IMR-90 (cell line): ENCODE measurements around the gene ATP10B. TPM values are rescaled to one million over a fixed set of nuclear protein-coding genes. Genes with fewer than 3 reads are reported as not detected.

Experiments
- ATAC-seq: fragments of 200-7000 bp; cut with Tn5 transposase; 2 replicates; pipeline ENCODE4 v1.9.1; 2020; ENCODE audit warnings: low read depth, mild to moderate bottlenecking, moderate library complexity
- BruUV-seq: library from RNA; stranded (reverse); fragments of 400-500 nt; replicated peaks from 2 replicates; lab custom pipeline; 2021; lab: Mats Ljungman, UMichigan
- CTCF ChIA-PET: fragments of 300-600 bp; formaldehyde crosslinking; extraction: SDS; loops from one replicate; lab custom pipeline; 2021; ENCODE audit warnings: antibody characterized with exemption; lab: Yijun Ruan, JAX
- POLR2A ChIA-PET: fragments of 300-600 bp; sonication (Branson Sonifier 250); formaldehyde crosslinking; loops from one replicate; lab custom pipeline; 2022; ENCODE audit warnings: antibody characterized with exemption; ENCODE audit not compliant: unreplicated experiment; lab: Charles Lee
- DNase-seq: peaks from one replicate; pipeline ENCODE4 v3.0.0; 2013
- H2AFZ ChIP-seq: replicated peaks from 2 replicates; pipeline ENCODE3; 2013; ENCODE audit warnings: low read length, mild to moderate bottlenecking; ENCODE audit not compliant: poor library complexity
- H2AK5ac ChIP-seq: 2 replicates; pipeline ENCODE4 v1.6.1; 2013; ENCODE audit warnings: low read depth, low read length, inconsistent platforms
- H2AK9ac ChIP-seq: replicated peaks from 2 replicates; pipeline ENCODE3; 2013; ENCODE audit warnings: mild to moderate bottlenecking, low read depth, low read length, moderate library complexity; ENCODE audit not compliant: poor library complexity
- H2BK120ac ChIP-seq: 2 replicates; pipeline ENCODE4 v1.6.1; 2013; ENCODE audit warnings: low read depth, low read length, inconsistent platforms
- H2BK15ac ChIP-seq: 3 replicates; pipeline ENCODE4 v1.6.1; 2013; ENCODE audit warnings: low read depth, low read length, inconsistent platforms
- H2BK20ac ChIP-seq: 2 replicates; pipeline ENCODE4 v1.6.1; 2013; ENCODE audit warnings: low read depth, mild to moderate bottlenecking, inconsistent platforms, low read length, moderate library complexity
- H2BK5ac ChIP-seq: 2 replicates; pipeline ENCODE4 v1.6.1; 2013; ENCODE audit warnings: mild to moderate bottlenecking, low read depth, low read length, inconsistent platforms; ENCODE audit not compliant: poor library complexity, severe bottlenecking
- H3K14ac ChIP-seq: replicated peaks from 2 replicates; pipeline ENCODE4 v1.6.1; 2013; ENCODE audit warnings: low read depth, low read length, inconsistent platforms
- H3K18ac ChIP-seq: 2 replicates; pipeline ENCODE4 v1.6.1; 2013; ENCODE audit warnings: low read depth, low read length, control low read depth
- H3K23ac ChIP-seq: 2 replicates; pipeline ENCODE4 v1.6.1; 2013; ENCODE audit warnings: low read depth, low read length, inconsistent platforms
- H3K27ac ChIP-seq: 2 replicates; pipeline ENCODE4 v1.5.1; 2013; ENCODE audit warnings: mild to moderate bottlenecking, control low read depth, low read length; ENCODE audit not compliant: insufficient read depth
- H3K27me3 ChIP-seq: 2 replicates; pipeline ENCODE4 v1.6.1; 2013; ENCODE audit warnings: low read length; ENCODE audit not compliant: control insufficient read depth, insufficient read depth
- H3K36me3 ChIP-seq: 2 replicates; pipeline ENCODE4 v1.6.1; 2013; ENCODE audit warnings: low read length, mixed read lengths; ENCODE audit not compliant: control insufficient read depth, insufficient read depth
- H3K4ac ChIP-seq: 2 replicates; pipeline ENCODE4 v1.6.1; 2013; ENCODE audit warnings: low read depth, low read length, inconsistent platforms
- H3K4me1 ChIP-seq: 2 replicates; pipeline ENCODE4 v1.6.1; 2013; ENCODE audit warnings: low read length, mixed read lengths; ENCODE audit not compliant: control insufficient read depth, insufficient read depth
- H3K4me2 ChIP-seq: 2 replicates; pipeline ENCODE4 v1.6.1; 2013; ENCODE audit warnings: low read depth, mild to moderate bottlenecking, control low read depth, low read length, moderate library complexity
- H3K4me3 ChIP-seq: 2 replicates; pipeline ENCODE4 v1.5.1; 2013; ENCODE audit warnings: low read depth, mild to moderate bottlenecking, control low read depth, low read length, moderate library complexity; ENCODE audit not compliant: insufficient read depth
- H3K56ac ChIP-seq: 2 replicates; pipeline ENCODE4 v1.6.1; 2013; ENCODE audit warnings: low read length, inconsistent platforms; ENCODE audit not compliant: insufficient read depth; ENCODE audit errors: extremely low read depth
- H3K79me1 ChIP-seq, 2 experiments: 2 replicates each; pipeline ENCODE4 v1.6.1; 2013; ENCODE audit warnings: low read length in 2 of 2, inconsistent platforms in 1 of 2, low read depth in 1 of 2
- H3K9ac ChIP-seq: 2 replicates; pipeline ENCODE4 v1.6.1; 2013; ENCODE audit warnings: low read depth, low read length, control low read depth
- H3K9me1 ChIP-seq: 2 replicates; pipeline ENCODE4 v1.6.1; 2013; ENCODE audit warnings: low read length, inconsistent platforms; ENCODE audit not compliant: insufficient read depth
- H3K9me3 ChIP-seq: 2 replicates; pipeline ENCODE4 v1.6.1; 2013; ENCODE audit warnings: low read length; ENCODE audit not compliant: control insufficient read depth, insufficient read depth
- H4K20me1 ChIP-seq: 2 replicates; pipeline ENCODE4 v1.6.1; 2013; ENCODE audit warnings: low read length, inconsistent platforms; ENCODE audit not compliant: insufficient read depth
- H4K5ac ChIP-seq: 2 replicates; pipeline ENCODE4 v1.6.1; 2013; ENCODE audit warnings: mild to moderate bottlenecking, low read depth, low read length, control low read depth
- H4K8ac ChIP-seq, 2 experiments: 2 replicates each; pipeline ENCODE4 v1.6.1; 2013; ENCODE audit warnings: low read depth in 2 of 2, low read length in 2 of 2, control low read depth in 1 of 2, inconsistent platforms in 1 of 2
- H4K91ac ChIP-seq: 2 replicates; pipeline ENCODE4 v1.6.1; 2013; ENCODE audit warnings: low read depth, low read length, inconsistent platforms; ENCODE audit not compliant: insufficient read depth
- CHD1 ChIP-seq: IDR thresholded peaks from 2 replicates; pipeline ENCODE4 v1.6.1; 2012; ENCODE audit warnings: low read depth, low read length, improper control_type of control experiment
- CTCF ChIP-seq: conservative IDR thresholded peaks from 2 replicates; pipeline ENCODE4 v1.5.1; 2012; ENCODE audit warnings: mild to moderate bottlenecking, low read depth, low read length, improper control_type of control experiment
- FOS ChIP-seq: fragments of 150-350 bp; IDR thresholded peaks from 2 replicates; pipeline ENCODE4 v1.6.1; 2016; ENCODE audit warnings: low read depth, low read length
- MAFK ChIP-seq: IDR thresholded peaks from 2 replicates; pipeline ENCODE4 v1.6.1; 2012; ENCODE audit warnings: low read depth, low read length, improper control_type of control experiment
- MAZ ChIP-seq: IDR thresholded peaks from 2 replicates; pipeline ENCODE4 v1.6.1; 2012; ENCODE audit warnings: low read depth, mild to moderate bottlenecking, low read length, improper control_type of control experiment, moderate library complexity, borderline replicate concordance
- MXI1 ChIP-seq: IDR thresholded peaks from 2 replicates; pipeline ENCODE4 v1.6.1; 2012; ENCODE audit warnings: low read depth, mild to moderate bottlenecking, low read length, moderate library complexity, borderline replicate concordance
- RAD21 ChIP-seq: IDR thresholded peaks from 2 replicates; pipeline ENCODE4 v1.6.1; 2012; ENCODE audit warnings: low read length, improper control_type of control experiment
- RCOR1 ChIP-seq: IDR thresholded peaks from 2 replicates; pipeline ENCODE4 v1.6.1; 2012; ENCODE audit warnings: mild to moderate bottlenecking, low read length, improper control_type of control experiment; ENCODE audit not compliant: insufficient replicate concordance
- WGBS, 2 experiments: methylation state at CpG; one replicate each; pipeline versions ENCODE4 v1.1.5 to v1.1.7; 2013; ENCODE audit warnings: missing lambda C conversion rate in 2 of 2; ENCODE audit not compliant: insufficient read length in 1 of 2; ENCODE audit errors: extremely low coverage in 2 of 2; 5-methylcytosine and 5-hydroxymethylcytosine counted together
- dilution Hi-C: fragments of 300-500 bp; cut with HindIII; formaldehyde crosslinking; loops from one replicate; pipeline ENCODE4 v1.14.3; 2018; ENCODE audit warnings: low sequenced_read_pairs; ENCODE audit not compliant: unreplicated experiment
- in situ Hi-C: fragments of 300-500 bp; cut with MboI; formaldehyde crosslinking; loops from 3 replicates; pipeline ENCODE4 v1.14.3; 2019; ENCODE audit warnings: low sequenced_read_pairs, inconsistent platforms, mixed read lengths
- intact Hi-C: fragments of 100-400 bp; cut with micrococcal nuclease; formaldehyde crosslinking; loops from 2 replicates; pipeline ENCODE4 v1.10.0; 2022
- polyA plus RNA-seq, 3 experiments: library from polyadenylated mRNA; depleted of rRNA; stranded (reverse); fragments of >200 nt; gene quantifications; 2 replicates each; pipeline ENCODE4 v1.2.3, GENCODE V29; 2012; ENCODE audit warnings: low replicate concordance in 1 of 3
- total RNA-seq: library from RNA; depleted of rRNA; stranded (reverse); fragments of >200 nt; gene quantifications from 2 replicates; pipeline ENCODE4 v1.2.3, GENCODE V29; 2012
- TF ChIP-seq, protein P1 (sequence below): fragments of 150-350 bp; IDR thresholded peaks from 2 replicates; pipeline ENCODE4 v1.6.1; 2016; ENCODE audit warnings: low read depth, mild to moderate bottlenecking, low read length, moderate library complexity, borderline replicate concordance

ATP10B gene
- total and polyA plus RNA-seq, 2 of the 4 experiments (the other 2 are of a cell fraction) = not detected

DNA sequence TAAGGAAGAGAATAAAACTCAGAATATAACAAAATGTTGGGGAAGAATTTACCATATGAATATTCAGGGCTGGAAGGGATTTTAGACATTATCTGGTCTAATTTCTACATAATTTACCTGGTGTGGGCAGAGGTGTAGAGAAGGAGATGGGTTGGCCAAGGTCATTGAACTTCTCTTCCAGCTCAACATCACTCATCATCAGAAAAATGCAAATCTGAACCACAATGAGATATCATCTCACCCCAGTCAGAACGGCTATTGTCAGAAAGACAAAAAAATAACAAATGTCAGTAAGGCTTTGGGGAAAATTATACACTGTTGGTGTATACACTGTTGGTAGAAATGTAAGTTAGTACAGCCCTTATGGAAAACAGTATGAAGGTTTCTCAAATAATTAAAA lies 308.6 kb downstream of the ATP10B start:
- no peak overlapping the region for H3K56ac ChIP-seq
- no peak for ATAC-seq
- in situ Hi-C loops = no loop called here

More for the DNA sequence above, 308.6 kb downstream of the ATP10B start:
- Histone ChIP-seq H3K9ac (no peak overlapping the region), H3K14ac (no peak overlapping the region), H3K4me2 (no peak overlapping the region), H2BK20ac (no peak overlapping the region), H3K9me3 (no peaks in the 10 kb centered on the region), H3K27ac (no peak overlapping the region), H4K20me1 (no peaks in the 10 kb centered on the region), H3K27me3 (no peaks in the 10 kb centered on the region), H2AK9ac (no peak overlapping the region), H3K4ac (no peak overlapping the region), H4K5ac (no peak overlapping the region), H3K23ac (no peak overlapping the region), H3K4me3 (no peak overlapping the region), H3K9me1 (no peaks in the 10 kb centered on the region), H2BK5ac (no peak overlapping the region), H3K4me1 (no peaks in the 10 kb centered on the region), H2AK5ac (no peak overlapping the region), H4K91ac (no peak overlapping the region), H2BK120ac (no peak overlapping the region), H4K8ac (no peak overlapping the region), H3K36me3 (no peaks in the 10 kb centered on the region), H3K18ac (no peak overlapping the region), H3K79me1 (no peaks in the 10 kb centered on the region), H2BK15ac (no peak overlapping the region), H2AFZ (no peak overlapping the region)
- dilution Hi-C loops = no loop called here
- TF ChIP-seq CTCF (no peak), MAFK (no peak), MXI1 (no peak), RCOR1 (no peak), RAD21 (no peak), MAZ (no peak), FOS (no peak), CHD1 (no peak)
- TF ChIP-seq, protein P1, sequence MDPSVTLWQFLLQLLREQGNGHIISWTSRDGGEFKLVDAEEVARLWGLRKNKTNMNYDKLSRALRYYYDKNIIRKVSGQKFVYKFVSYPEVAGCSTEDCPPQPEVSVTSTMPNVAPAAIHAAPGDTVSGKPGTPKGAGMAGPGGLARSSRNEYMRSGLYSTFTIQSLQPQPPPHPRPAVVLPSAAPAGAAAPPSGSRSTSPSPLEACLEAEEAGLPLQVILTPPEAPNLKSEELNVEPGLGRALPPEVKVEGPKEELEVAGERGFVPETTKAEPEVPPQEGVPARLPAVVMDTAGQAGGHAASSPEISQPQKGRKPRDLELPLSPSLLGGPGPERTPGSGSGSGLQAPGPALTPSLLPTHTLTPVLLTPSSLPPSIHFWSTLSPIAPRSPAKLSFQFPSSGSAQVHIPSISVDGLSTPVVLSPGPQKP = no peak
- no CpG with 5 or more reads among the region's 1 CpG for WGBS, 2 experiments
- intact Hi-C loops = no loop called here
- CTCF ChIA-PET = no interaction called here
- POLR2A ChIA-PET = no interaction called here
- no peak for DNase-seq
- BruUV-seq = no TSS peak
